Measurements from ENCODE around the gene NOL9.

DNA sequence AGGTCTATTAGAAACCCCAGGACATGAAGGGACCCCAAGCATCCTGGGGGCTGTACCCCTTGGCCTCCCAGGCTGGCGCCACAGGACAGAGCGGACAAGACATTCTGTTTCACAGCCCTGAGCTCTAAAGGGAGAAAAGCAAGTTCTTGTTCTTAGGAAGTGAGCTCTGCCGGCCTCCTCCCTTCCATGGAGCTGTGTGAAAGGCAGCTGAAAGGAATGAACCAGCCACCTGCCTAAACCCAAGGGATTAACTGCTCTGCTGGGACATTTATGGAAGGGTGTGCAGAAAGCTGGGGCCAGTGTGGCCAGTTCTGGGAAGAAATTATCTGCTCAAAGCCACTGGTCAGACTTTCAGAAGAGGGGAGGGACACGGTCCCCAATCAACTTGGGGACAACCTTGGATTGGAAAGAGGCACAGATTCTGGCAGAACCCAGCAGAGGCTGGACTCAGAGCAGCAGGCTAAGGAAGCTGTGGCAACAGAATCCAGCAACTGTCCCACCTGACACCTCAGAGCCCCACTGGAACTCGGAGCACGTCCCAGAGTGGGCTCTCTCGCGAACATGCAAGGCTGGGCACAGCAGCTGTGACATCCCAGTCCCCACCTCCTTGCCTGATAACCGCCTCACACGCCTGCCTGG is 46.2 kb upstream of the NOL9 start:
- TF ChIP-seq, protein P1, sequence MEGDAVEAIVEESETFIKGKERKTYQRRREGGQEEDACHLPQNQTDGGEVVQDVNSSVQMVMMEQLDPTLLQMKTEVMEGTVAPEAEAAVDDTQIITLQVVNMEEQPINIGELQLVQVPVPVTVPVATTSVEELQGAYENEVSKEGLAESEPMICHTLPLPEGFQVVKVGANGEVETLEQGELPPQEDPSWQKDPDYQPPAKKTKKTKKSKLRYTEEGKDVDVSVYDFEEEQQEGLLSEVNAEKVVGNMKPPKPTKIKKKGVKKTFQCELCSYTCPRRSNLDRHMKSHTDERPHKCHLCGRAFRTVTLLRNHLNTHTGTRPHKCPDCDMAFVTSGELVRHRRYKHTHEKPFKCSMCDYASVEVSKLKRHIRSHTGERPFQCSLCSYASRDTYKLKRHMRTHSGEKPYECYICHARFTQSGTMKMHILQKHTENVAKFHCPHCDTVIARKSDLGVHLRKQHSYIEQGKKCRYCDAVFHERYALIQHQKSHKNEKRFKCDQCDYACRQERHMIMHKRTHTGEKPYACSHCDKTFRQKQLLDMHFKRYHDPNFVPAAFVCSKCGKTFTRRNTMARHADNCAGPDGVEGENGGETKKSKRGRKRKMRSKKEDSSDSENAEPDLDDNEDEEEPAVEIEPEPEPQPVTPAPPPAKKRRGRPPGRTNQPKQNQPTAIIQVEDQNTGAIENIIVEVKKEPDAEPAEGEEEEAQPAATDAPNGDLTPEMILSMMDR (IDR thresholded peaks at IDR 0.05), result no peak
- TF ChIP-seq POLR2A (IDR thresholded peaks at IDR 0.05; ENCODE audit: low read depth) (no peak), POLR2AphosphoS5 (IDR thresholded peaks at IDR 0.05) (no peak)
